Measurements from ENCODE around the gene PKNOX2.

Gene PKNOX2

GRCh38 chr11:125371431-125371935 lies 206.9 kb downstream of the PKNOX2 start:
- DNase-seq (ENCODE audit: low read depth) = no peak
- no peak for TF ChIP-seq CTCF (conservative IDR thresholded peaks at IDR 0.05; ENCODE audit: control insufficient read depth, insufficient read depth, low read depth, low read length)
- no peak overlapping the region for H3K4me3 ChIP-seq (ENCODE audit: control insufficient read depth, low read depth, low read length)

GRCh38 chr11:125372088-125372487 lies 207.5 kb downstream of the PKNOX2 start:
- no peak overlapping the region for H3K4me3 ChIP-seq (ENCODE audit: control insufficient read depth, low read depth, low read length)
- no peak for DNase-seq (ENCODE audit: low read depth)
- TF ChIP-seq CTCF (conservative IDR thresholded peaks at IDR 0.05; ENCODE audit: control insufficient read depth, insufficient read depth, low read depth, low read length) = no peak

- H3K4me3 ChIP-seq (ENCODE audit: control insufficient read depth, low read depth, low read length) = no peak overlapping the region
- TF ChIP-seq CTCF (conservative IDR thresholded peaks at IDR 0.05; ENCODE audit: control insufficient read depth, insufficient read depth, low read depth, low read length) = no peak
- no peak for DNase-seq (ENCODE audit: low read depth)
Measured at GRCh38 chr11:125372911-125373310, 208.4 kb downstream of the PKNOX2 start.

- DNase-seq (ENCODE audit: low read depth) = no peak
- H3K4me3 ChIP-seq (ENCODE audit: control insufficient read depth, low read depth, low read length) = no peak overlapping the region
- no peak for TF ChIP-seq CTCF (conservative IDR thresholded peaks at IDR 0.05; ENCODE audit: control insufficient read depth, insufficient read depth, low read depth, low read length)
Measured at GRCh38 chr11:125373426-125374391, 209.2 kb downstream of the PKNOX2 start.

- DNase-seq (ENCODE audit: low read depth) = no peak
- no peak overlapping the region for H3K4me3 ChIP-seq (ENCODE audit: control insufficient read depth, low read depth, low read length)
- TF ChIP-seq CTCF (conservative IDR thresholded peaks at IDR 0.05; ENCODE audit: control insufficient read depth, insufficient read depth, low read depth, low read length) = no peak
Measured at GRCh38 chr11:125374398-125374797, 209.8 kb downstream of the PKNOX2 start.

GRCh38 chr11:125375146-125375545 lies 210.6 kb downstream of the PKNOX2 start:
- H3K4me3 ChIP-seq (ENCODE audit: control insufficient read depth, low read depth, low read length) = no peak overlapping the region
- TF ChIP-seq CTCF (conservative IDR thresholded peaks at IDR 0.05; ENCODE audit: control insufficient read depth, insufficient read depth, low read depth, low read length) = no peak
- DNase-seq (ENCODE audit: low read depth) = no peak

All from fibroblast of mammary gland (primary cell).